Right kidney (tissue), 1 donor: Measurements from ENCODE around the gene OR51M1.

Experiments
- DNase-seq: peaks from one replicate; pipeline ENCODE4 v3.0.0-alpha.2; 2016

The OR51M1 gene

GRCh38 chr11:5390210-5390609 lies 6.6 kb downstream of the OR51M1 start:
- DNase-seq = no peak

DNA sequence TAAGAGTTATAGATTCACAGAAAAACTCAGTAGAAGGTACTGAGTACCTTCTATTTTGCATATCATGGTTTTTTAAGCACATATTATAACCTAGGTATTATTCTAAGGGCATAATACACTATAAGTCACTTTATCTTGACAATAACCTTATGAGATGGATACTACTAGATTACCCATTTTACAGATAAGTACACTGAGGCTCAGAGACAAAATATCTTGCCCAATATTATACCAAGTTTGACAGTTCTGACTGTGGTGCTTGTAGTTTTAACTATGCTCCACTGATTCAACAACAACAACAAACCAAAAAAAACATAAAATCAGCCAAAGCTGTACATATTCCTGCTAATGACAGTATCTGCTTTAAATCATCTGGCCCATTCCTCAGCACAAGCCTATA lies 10.5 kb downstream of the OR51M1 start:
- no peak for DNase-seq

DNA sequence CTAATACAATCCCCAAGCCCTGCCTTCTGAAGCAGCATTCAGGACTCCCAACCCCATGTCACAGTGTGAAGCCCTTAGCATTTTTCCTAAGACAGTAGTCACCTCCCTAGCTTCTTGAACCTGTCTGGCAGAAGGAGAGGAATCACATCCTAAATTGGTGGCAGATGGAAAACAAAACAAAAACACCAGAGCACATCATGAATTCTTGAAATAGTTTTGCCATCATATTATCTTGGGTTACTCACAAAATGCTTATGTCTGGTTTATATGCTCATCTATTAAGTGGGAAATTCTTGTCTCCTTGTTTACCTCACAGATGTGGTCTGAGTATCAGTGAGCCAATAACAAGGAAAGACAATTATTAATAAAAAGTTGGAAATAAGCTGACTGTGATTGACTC lies 15.3 kb downstream of the OR51M1 start:
- DNase-seq = no peak

- DNase-seq = no peak
Measured at GRCh38 chr11:5405173-5405572, 21.6 kb downstream of the OR51M1 start.

- no peak for DNase-seq
Measured at GRCh38 chr11:5420993-5421392, 37.4 kb downstream of the OR51M1 start.

DNA sequence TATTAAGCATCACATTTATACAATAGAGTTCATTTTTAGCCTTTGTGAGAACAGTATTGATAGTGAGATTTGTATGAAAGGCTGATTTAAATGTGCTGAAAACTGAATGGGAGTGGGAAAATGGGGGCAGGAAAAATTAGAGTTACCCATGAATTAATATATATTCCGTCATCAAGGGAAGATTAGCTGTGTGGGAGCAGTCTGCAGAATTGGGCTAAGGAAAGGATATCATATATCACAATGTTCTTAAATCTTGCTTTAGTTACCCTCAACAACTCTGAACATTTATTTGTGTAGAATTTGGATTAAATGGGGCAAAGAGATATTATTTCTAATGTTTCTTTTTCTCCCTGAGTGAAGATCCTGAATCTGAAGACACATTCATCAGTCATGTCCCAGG lies 38.2 kb downstream of the OR51M1 start, which contains the start of gene OR51Q1:
OR51Q1 (plus strand) TSS at position 301 of the 400 bp plus-strand sequence; CDS start at position 391, 90 bp downstream.
- DNase-seq = no peak

DNA sequence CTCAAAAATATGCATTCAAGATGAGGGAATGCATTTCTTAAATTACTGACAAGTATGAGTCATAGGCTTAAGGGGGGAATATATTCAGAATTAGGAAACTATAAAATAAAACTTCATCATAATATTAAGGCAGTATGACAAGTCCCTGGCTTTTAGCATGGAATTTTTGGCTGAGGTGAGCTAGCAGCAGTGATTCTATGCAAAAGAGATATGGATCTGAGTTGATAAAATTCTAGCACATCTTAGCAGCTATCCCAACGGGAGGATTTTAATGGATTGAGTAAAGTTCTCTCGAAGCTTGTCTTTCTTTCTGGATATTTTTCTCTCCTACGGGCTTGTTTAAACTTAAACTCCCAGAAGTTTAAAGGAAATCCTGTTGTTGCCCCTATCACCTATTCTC lies 39.5 kb downstream of the OR51M1 start:
- DNase-seq = no peak

DNA sequence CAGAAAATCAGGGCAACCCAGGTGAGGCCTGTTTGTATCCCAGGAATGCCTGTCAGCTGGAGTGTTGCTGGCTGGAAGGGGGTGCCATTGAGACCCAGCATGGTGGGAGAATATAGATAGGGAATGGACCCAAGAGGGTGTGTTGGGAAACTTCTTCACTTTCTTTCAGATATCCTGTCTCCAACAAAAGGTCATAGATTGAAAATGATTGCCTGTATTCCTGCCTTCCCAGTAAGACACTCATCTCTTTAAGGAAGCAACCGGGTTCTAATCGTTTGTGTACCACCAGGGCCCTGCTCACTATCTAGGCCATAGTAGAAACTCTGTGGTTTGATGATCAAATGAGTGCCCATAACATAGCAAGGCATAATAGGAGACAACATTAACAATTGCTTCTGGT lies 57.8 kb downstream of the OR51M1 start, which contains the start of gene OR51I1:
OR51I1 (minus strand) TSS at position 101 of the 400 bp plus-strand sequence; CDS start at position 101, 0 bp downstream.
- DNase-seq = no peak
